Spleen (tissue), 7 donors: ENCODE measurements around the gene RPL31.

Experiments
- CTCF ChIP-seq, 11 experiments: fragments of 200-600 bp in 7 of 11; fragments of 450-650 bp in 4 of 11; sonication (generic) in 4 of 11; IDR thresholded peaks in 8 of 11; conservative IDR thresholded peaks in 3 of 11; 1 replicate in 7 of 11; 2 replicates in 4 of 11; pipeline versions ENCODE4 v1.4.0 to v1.8.0; 2016 to 2021; ENCODE audit warnings: antibody characterized with exemption in 11 of 11, inconsistent platforms in 4 of 11, mild to moderate bottlenecking in 1 of 11
- POLR2A ChIP-seq, 3 donors: fragments of 450-650 bp; IDR thresholded peaks; one replicate each; pipeline ENCODE4 v1.5.1; 2017; ENCODE audit warnings: antibody characterized with exemption in 3 of 3, mild to moderate bottlenecking in 1 of 3
- POLR2AphosphoS5 ChIP-seq, 3 donors: sonication (generic); formaldehyde crosslinking; IDR thresholded peaks; one replicate each; pipeline ENCODE4 v1.5.1; 2017; ENCODE audit warnings: antibody characterized with exemption in 3 of 3
- donor health status: DM: no; HTN: no; CAD: no; lungs with moderate emphysema.
- donor health status: DM: no; HTN: no; CAD: no.
- donor health status: DM: no; HTN: no; CAD: no.

- TF ChIP-seq POLR2AphosphoS5 (IDR thresholded peaks at IDR 0.05), result no peak
- TF ChIP-seq CTCF (IDR thresholded peaks at IDR 0.05 in 8 of 11, conservative IDR thresholded peaks at IDR 0.05 in 3 of 11), result no peak
- TF ChIP-seq POLR2A (IDR thresholded peaks at IDR 0.05), result no peak
Measured at GRCh38 chr2:100990166-100990565, 11.9 kb upstream of the RPL31 start.
